ENCODE measurements around the gene RAP1GAP.
"Not testable (repeated sequence)": the region's sequence is repeated elsewhere in the genome, so short reads cannot be mapped to it uniquely, and the experiment has no call there.

Gene RAP1GAP

DNA sequence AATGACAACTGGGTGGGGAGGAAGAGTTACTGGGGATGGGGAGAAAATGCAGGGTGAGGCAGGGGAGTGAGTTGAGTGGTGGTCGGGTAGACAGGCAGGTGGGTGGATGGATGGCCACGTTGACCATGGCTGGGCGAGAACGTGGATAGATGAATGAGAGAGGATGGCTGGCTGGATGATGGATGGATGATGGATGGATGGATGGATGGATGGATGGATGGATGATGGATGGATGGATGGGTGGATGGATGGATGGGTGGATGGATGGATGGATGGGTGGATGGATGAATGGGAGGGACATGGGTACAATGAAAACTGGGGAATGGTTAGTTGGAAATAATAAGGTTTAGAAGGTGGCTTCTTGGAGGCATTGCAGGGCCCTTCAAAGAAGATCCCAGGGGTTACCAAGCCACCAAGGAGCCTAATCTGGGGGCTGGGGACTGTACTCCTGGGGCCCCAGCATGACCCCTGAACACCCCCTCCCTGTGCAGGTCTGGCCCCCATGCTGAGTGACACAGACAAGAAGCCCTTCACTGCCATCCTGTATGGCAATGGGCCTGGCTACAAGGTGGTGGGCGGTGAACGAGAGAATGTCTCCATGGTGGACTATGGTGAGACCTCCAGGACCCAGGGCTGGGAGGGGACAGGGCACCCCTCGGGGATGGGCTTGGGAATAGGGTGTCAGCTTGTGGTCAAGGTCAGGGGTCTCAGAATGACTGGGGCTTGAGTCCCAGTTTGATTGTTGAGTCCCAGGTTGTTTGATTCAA lies 92.9 kb downstream of the RAP1GAP start:
- in situ Hi-C loops (cut with MboI; ENCODE audit: low sequenced_read_pairs): loop anchor here (10.0 kb wide), 1 partner anchor 201 kb away; no protein-coding TSS in a partner anchor

GRCh38 chr1:21575351-21575942 lies 93.7 kb downstream of the RAP1GAP start:
- in situ Hi-C loops (cut with MboI; ENCODE audit: low sequenced_read_pairs): loop anchor here (10.0 kb wide), 1 partner anchor 201 kb away; no protein-coding TSS in a partner anchor

GRCh38 chr1:21574466-21575151 lies 94.5 kb downstream of the RAP1GAP start:
- in situ Hi-C loops (cut with MboI; ENCODE audit: low sequenced_read_pairs): loop anchor here (10.0 kb wide), 1 partner anchor 200 kb away; no protein-coding TSS in a partner anchor

DNA sequence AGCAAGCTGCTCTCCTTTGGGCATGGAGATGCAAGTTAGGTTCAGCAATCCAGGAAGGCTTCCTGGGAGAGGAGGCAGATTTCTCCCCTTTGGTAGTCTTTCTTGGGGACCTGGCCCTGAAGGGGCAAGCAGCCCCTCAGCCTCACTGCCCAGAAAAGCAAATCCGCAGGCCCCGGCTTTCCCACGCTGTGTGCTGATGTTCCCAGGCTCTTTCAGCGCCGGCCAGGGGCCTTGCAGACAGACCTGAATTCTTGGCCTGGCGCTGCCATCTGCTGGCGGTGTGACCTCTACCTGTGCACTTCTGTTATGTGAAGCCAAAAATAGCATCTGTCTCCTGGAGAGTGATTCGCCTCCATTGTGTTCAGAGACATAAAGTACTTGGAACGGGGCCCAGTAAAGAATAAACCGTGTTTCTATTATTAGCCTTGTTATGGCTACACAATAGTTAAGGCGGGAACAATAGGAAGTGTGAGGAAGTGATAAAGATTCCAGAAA lies 95.1 kb downstream of the RAP1GAP start:
- in situ Hi-C loops (cut with MboI; ENCODE audit: low sequenced_read_pairs): loop anchor here (10.0 kb wide), 1 partner anchor 199 kb away; no protein-coding TSS in a partner anchor

- in situ Hi-C loops (cut with MboI; ENCODE audit: low sequenced_read_pairs): loop anchor here (10.0 kb wide), 1 partner anchor 199 kb away; no protein-coding TSS in a partner anchor
Measured at GRCh38 chr1:21573475-21573874, 95.7 kb downstream of the RAP1GAP start.

DNA sequence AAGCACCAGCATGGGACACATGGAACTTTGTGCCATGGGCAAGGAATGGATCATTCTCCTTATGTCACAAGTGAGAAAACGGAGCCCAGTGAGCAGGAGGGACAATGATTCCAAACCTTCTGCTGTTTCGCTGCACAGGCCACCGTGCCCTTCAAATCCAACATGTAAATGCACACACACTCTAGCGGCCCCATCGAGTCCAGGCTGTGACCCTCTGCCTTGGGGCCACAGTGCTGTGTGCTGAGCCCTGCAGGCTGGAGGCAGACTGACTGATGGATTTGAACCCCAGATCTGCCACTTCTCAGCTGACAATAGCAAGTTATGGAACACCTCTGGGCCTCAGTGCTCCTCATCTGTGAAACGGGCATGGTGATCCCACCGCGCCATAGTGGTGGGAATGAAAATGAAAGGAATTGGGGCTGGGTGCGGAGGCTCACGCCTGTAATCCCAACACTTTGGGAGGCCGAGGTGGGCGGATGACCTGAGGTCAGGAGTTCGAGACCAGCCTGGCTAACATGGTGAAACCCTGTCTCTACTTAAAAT lies 96.4 kb downstream of the RAP1GAP start:
- in situ Hi-C loops (cut with MboI; ENCODE audit: low sequenced_read_pairs): loop anchor here (10.0 kb wide), 1 partner anchor 198 kb away; no protein-coding TSS in a partner anchor

- in situ Hi-C loops (cut with MboI; ENCODE audit: low sequenced_read_pairs): loop anchor here (10.0 kb wide), 1 partner anchor 197 kb away; no protein-coding TSS in a partner anchor
Measured at GRCh38 chr1:21572221-21572620, 96.9 kb downstream of the RAP1GAP start.

- in situ Hi-C loops (cut with MboI; ENCODE audit: low sequenced_read_pairs): loop anchor here (10.0 kb wide), 1 partner anchor 196 kb away; no protein-coding TSS in a partner anchor
Measured at GRCh38 chr1:21570885-21571284, 98.3 kb downstream of the RAP1GAP start.

DNA sequence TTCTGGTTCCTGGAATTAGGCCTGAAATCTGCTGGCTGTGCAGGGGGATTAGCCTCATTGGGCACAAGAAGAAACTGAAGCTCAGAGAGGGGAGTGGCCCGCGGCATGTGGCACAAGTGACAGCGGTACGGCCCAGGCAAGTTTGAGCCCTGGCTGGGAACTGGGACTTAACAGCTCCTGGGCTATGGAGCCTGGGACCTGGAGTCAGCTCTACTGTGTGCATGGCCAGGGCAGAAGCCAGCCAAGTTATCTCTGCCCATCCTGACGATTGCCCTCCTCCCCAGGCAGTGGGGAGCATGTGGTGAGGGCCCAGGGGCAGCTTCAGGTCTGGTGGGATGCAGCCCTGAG lies 98.7 kb downstream of the RAP1GAP start:
- in situ Hi-C loops (cut with MboI; ENCODE audit: low sequenced_read_pairs): loop anchor here (10.0 kb wide), 1 partner anchor 196 kb away; no protein-coding TSS in a partner anchor

DNA sequence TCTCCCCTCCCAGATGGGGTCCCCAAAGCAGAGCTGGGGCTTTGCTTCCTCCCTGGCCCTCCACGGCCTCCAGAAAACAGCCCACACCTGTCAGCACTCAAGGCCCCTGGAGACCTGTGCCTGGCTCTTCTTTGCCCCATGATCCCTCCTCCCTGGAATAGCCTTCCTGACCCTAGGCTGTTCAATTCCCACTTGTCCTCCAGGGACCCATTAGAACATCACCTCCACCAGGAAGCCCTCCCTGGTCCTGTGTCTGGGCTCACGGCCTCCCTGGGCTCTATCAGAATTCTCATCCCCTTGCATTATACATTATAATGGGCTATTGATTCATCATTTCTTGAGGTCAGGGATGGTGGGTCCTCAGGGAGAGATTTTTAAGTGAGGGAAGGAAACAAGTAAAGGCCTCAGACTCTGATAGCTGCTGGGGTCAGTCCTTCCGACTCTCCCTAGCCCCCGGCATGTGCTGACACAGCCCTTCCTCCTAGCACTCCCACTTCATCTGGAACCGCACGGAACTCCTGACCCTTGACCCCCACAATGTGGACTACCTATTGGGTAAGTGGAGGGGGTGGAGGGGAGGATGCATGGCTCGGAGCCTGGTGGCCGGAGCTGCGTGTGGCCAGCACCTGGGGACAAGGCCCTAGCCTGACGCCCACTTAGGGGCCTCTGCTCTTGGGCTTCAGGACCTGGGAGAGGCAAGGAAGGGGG lies 99.2 kb downstream of the RAP1GAP start:
- in situ Hi-C loops (cut with MboI; ENCODE audit: low sequenced_read_pairs): loop anchor here (10.0 kb wide), 1 partner anchor 195 kb away; no protein-coding TSS in a partner anchor

- in situ Hi-C loops (cut with MboI; ENCODE audit: low sequenced_read_pairs): no loop called here
Measured at GRCh38 chr1:21568809-21569385, 100.3 kb downstream of the RAP1GAP start.

DNA sequence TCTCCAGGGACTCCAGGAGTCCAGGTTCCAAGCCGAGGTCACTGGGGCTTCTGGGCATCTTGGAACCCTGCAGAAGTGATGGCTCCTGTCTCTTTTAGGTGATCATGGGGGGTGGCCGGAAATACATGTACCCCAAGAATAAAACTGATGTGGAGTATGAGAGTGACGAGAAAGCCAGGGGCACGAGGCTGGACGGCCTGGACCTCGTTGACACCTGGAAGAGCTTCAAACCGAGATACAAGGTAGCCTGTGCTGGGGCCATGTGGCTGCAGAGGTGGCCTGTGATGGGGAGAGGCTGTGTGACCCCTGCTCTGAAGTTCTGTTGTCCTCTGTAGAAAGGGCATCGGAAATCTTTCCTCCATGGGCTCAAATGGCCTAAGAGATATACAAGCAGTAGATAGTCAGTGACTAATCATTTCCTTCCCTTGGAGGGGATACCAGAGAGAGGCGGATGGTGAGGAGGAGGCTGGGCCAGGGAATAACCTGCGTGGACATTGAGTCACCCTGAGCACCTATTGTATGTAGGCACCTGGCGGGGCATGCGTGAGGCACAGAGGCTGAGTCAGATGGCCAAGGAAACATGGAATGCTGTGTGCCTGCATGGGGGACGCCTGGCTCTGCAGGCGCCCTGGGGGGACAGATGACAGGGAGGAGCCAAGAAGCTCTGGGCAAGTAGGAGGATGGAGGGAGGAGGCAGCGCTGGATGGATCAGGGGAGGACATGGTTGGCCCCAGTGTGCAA lies 101.0 kb downstream of the RAP1GAP start:
- in situ Hi-C loops (cut with MboI; ENCODE audit: low sequenced_read_pairs): no loop called here

DNA sequence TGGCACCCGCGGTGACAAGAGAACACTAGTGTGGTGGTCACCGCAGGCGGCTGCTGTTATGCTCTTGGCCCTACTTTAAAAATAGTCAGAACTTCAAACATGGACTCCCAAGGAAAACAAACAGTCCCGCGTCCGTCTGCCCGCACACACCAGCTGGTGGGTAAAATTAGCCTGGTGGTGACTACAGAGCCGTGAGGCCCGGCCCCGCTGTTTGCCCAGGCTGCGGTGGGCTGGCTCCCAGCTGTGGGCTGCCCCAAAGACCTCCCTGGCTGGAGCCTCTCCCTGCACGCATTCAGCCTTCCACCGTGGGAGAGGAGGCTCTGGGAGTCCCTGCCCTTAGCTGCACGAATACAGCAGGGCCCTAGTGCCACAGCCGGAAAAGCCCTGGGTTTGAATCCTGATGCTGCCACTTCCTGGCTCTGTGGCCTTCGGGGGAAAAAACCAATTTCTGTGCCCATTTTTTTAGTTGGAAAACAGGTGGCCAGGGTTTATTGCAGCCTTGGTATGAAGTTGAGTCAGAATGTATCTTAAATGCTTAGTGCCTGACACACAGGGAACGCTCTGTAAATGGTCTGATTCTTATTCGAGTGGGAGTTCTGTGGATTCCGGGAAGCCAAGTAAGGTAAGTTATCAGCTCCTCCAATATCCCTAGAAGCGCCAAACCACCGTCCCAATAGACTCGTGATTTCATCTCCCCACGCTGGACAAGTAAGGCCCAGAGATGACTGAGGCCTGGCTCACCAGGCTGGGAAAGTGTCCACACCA lies 101.7 kb downstream of the RAP1GAP start:
- in situ Hi-C loops (cut with MboI; ENCODE audit: low sequenced_read_pairs): no loop called here

- in situ Hi-C loops (cut with MboI; ENCODE audit: low sequenced_read_pairs): not testable (repeated sequence)
Measured at GRCh38 chr1:21566361-21566760, 102.8 kb downstream of the RAP1GAP start.

DNA sequence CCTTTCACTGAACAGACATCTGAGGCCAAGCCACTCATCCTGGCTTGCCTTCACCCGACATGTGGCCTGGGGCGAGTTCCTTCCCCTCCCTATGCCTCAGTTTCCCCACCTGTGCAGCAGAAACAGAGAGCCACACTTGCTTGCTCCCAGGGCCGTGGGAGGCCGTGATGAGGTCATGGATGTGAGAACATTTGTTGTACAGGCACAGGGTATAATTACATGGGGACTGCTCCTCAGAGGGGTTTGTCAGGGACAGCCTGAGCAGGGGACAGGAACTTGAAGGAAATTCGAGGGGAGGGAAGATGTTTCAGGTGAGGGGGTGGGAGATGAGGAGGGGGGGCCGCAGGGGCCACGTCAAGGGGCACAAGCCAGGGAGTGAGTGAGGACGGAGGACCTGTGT lies 103.9 kb downstream of the RAP1GAP start:
- in situ Hi-C loops (cut with MboI; ENCODE audit: low sequenced_read_pairs): no loop called here

DNA sequence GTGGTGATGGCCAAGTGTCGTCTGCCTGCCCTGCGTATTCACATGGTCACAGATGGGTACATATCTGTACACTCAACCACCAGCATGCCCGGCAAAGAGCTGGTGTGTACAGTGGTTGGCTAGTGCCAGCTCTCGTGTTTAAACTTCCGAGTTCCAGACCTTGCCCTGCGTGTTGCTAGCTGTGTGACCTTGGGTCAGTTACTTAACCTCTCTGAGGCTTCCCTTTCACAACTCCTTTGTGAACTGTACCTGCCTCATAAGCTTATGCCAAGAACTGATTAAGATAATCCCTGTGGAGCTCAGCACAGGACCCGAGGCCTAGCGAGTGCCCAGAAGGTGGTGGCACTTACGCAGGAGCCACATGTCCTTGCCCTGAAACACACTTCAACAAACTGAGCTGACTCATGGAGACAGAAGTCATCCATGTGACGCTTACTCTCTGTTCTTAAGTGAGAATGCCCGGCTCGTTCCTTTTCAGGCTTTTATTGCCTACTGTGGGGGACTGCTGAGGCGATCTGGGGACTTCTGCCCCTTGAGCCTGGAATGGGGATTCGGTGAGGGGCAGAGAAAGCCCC lies 104.5 kb downstream of the RAP1GAP start:
- in situ Hi-C loops (cut with MboI; ENCODE audit: low sequenced_read_pairs): no loop called here

DNA sequence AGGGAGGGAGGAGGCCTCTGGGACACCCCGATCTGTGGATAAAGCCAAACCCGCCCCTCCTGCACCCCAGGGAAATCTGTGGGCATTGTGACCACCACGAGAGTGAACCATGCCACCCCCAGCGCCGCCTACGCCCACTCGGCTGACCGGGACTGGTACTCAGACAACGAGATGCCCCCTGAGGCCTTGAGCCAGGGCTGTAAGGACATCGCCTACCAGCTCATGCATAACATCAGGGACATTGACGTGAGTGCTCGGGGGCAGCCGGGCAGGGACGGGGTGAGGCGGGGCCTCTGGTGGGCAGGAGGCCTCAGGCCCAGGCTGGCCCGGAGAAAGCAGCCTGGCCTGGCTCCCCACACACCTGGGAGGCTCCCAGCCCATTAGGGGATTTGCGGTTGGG lies 105.2 kb downstream of the RAP1GAP start:
- in situ Hi-C loops (cut with MboI; ENCODE audit: low sequenced_read_pairs): no loop called here

- in situ Hi-C loops (cut with MboI; ENCODE audit: low sequenced_read_pairs): no loop called here
Measured at GRCh38 chr1:21562896-21563295, 106.3 kb downstream of the RAP1GAP start.
